MM.1S (cell line): Measurements from ENCODE around the gene CLDN6.

Experiments used
- EZH2phosphoT487 ChIP-seq: fragments of 300-600 bp; sonication (generic); IDR thresholded peaks from 2 replicates; pipeline ENCODE4 v1.6.1; 2018; ENCODE audit warnings: antibody characterized with exemption, low read length
- TF ChIP-seq, protein P1 (sequence below): fragments of 300-600 bp; sonication (generic); IDR thresholded peaks from 2 replicates; pipeline ENCODE4 v1.5.1; 2016; ENCODE audit warnings: antibody characterized with exemption, low read length, mixed read lengths

DNA sequence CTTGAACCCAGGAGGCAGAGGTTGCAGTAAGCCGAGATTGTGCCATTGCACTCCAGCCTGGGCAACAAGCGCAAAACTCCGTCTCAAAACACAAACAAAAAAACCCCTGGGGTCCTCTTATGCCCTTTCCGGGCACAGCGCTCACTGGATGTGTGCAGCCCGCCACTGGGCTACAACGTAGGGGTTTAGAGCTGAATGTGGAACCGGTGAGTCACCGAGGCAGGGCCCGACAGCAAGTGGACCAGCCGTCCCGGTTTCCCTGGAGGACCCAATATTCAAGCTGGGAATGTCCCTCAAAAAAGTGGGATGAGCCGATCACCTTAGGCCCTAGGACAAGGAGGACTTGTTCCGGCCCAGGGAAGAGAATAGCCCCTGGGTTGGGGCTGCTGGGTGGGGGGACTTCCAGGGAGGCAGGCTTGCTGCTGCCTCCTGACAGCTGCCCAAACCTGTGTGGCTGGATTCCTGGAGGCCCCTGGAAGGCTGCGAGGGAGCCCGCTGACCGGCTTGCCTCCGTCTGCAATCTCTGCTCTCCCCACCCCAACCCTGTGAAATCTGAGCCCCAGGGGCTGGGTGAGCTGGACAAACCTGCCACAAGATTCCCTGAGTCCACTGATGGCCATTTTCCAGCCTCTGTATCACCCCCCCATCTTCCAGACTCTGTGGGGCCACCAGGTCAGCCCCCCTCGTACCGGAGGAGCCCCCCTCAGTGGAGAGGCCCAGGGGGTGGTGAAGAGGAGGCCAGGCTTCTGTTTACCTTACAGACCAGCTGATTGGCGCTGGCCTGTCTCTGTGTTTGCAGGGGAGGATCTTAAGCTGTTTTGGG, 8.2 kb downstream of the CLDN6 start:
- TF ChIP-seq, protein P1, sequence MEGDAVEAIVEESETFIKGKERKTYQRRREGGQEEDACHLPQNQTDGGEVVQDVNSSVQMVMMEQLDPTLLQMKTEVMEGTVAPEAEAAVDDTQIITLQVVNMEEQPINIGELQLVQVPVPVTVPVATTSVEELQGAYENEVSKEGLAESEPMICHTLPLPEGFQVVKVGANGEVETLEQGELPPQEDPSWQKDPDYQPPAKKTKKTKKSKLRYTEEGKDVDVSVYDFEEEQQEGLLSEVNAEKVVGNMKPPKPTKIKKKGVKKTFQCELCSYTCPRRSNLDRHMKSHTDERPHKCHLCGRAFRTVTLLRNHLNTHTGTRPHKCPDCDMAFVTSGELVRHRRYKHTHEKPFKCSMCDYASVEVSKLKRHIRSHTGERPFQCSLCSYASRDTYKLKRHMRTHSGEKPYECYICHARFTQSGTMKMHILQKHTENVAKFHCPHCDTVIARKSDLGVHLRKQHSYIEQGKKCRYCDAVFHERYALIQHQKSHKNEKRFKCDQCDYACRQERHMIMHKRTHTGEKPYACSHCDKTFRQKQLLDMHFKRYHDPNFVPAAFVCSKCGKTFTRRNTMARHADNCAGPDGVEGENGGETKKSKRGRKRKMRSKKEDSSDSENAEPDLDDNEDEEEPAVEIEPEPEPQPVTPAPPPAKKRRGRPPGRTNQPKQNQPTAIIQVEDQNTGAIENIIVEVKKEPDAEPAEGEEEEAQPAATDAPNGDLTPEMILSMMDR = no peak
- no peak for TF ChIP-seq EZH2phosphoT487
